Measurements from ENCODE around the gene BID.
"Not testable (repeated sequence)": the region's sequence is repeated elsewhere in the genome, so short reads cannot be mapped to it uniquely, and the experiment has no call there.

- not testable (repeated sequence) for TF ChIP-seq NR2C2 (CRISPR knock-in tag; IDR thresholded peaks at IDR 0.05); ZNF138 (CRISPR knock-in tag; conservative IDR thresholded peaks at IDR 0.05); CTCF (IDR thresholded peaks at IDR 0.05); HMGA2 (CRISPR knock-in tag; IDR thresholded peaks at IDR 0.05); E2F4 (CRISPR knock-in tag; IDR thresholded peaks at IDR 0.05; ENCODE audit: borderline replicate concordance, low read depth); USF2 (CRISPR knock-in tag; IDR thresholded peaks at IDR 0.05); JAZF1 (CRISPR knock-in tag; IDR thresholded peaks at IDR 0.05); ZNF416 (CRISPR knock-in tag; IDR thresholded peaks at IDR 0.05); NFE2L1 (CRISPR knock-in tag; IDR thresholded peaks at IDR 0.05); FOXP1 (CRISPR knock-in tag; IDR thresholded peaks at IDR 0.05; ENCODE audit: borderline replicate concordance); MAX (CRISPR knock-in tag; IDR thresholded peaks at IDR 0.05); ATF2 (CRISPR knock-in tag; IDR thresholded peaks at IDR 0.05; ENCODE audit: borderline replicate concordance, low read depth); ZNF121 (CRISPR knock-in tag; IDR thresholded peaks at IDR 0.05)
Measured at GRCh38 chr22:17697196-17697595, 77.1 kb downstream of the BID start.

Data from WTC11 (cell line).